ENCODE results near the gene PEPD.
A peak's percentile ranks its signal among the peaks of the same experiment; 100 is the strongest.

Gene PEPD

DNA sequence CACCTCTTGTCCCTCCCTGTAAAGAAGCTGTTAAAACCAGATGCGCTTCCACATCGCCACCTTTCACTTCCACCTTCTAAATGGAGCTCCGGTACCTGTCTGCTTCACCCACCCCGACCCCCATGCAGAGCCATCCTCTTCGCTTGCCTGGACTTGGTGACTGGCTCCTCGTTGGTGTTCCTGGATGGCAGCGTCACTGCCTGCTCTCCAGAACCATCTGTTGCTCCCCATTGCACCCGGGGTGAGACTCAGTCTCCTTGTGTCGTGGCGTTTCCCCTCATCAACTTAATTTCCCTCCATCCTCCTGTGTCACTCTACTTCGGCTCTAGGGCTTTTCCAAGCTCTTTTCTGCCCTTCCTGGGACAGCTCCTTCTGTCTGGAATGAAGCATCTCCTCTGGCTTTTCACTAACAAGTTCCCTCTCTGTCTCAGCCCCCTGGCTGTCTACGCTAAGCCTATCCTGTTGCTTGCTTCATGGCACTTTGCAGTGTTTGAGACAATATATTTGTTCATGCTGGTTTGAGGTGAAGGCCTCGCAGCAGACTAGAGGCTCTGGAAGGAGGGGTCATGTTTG, 137.8 kb downstream of the PEPD start:
- no peak for DNase-seq (ENCODE audit: low read depth in 2 of 2)

DNA sequence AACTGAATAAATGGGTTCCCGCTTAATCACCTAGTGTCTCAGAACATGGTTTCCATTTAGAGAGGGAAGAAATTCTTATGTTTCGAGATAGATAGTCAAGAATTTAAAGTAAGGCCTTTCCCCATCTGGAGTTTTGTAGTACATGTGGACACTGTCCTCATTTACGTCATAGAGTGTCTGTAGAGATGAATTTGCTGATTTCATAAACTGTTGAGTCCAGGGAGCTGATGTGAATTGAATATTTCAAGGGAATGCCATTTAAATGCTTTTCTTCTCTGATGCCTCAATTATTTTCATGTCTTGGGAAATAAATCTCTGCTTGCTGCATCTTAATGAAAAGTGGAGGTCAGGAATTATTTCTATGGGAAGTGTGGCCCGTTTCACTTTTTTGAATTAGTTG, 138.6 kb downstream of the PEPD start:
- no peak for DNase-seq (ENCODE audit: low read depth in 2 of 2)

DNA sequence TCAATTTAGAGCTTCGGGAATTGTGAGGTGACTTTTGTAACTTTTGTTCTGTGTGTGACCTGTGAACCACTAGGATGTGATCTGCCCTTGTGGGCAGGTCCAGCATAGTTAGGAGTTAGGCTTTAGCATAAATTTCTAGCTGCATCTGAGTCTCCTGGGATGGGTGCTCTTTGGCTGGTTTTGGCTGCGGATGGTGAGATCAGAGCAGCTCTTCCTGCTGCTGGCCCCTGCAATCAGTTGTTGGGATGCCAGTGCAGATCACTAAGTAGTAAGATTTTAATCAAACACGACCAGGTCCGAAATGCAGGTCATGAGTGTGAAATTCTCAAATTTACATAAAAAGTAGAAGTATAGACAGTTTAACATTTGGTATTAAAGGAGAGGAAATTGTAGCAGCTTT, 139.6 kb downstream of the PEPD start:
- no peak for DNase-seq (ENCODE audit: low read depth in 2 of 2)

DNA sequence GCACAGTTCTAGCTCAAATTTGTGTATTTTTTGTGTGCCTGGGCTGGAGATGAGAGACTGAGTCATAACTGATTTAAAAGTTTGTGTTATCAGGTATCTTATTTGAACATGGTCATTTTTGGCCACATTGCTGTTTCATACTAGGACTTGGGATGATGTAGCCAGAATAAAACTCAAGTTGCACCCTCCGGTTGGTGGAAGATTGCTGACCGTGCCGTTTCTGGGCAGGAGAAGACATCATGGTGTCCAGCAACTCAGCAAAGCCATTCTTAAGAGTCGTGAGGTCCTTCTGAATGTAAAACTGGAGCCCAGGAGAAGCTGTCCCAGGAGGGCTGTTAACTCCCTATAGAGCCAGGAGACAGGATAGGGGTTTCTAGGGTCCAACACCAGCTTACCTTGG, 140.5 kb downstream of the PEPD start:
- no peak for DNase-seq (ENCODE audit: low read depth in 2 of 2)

DNA sequence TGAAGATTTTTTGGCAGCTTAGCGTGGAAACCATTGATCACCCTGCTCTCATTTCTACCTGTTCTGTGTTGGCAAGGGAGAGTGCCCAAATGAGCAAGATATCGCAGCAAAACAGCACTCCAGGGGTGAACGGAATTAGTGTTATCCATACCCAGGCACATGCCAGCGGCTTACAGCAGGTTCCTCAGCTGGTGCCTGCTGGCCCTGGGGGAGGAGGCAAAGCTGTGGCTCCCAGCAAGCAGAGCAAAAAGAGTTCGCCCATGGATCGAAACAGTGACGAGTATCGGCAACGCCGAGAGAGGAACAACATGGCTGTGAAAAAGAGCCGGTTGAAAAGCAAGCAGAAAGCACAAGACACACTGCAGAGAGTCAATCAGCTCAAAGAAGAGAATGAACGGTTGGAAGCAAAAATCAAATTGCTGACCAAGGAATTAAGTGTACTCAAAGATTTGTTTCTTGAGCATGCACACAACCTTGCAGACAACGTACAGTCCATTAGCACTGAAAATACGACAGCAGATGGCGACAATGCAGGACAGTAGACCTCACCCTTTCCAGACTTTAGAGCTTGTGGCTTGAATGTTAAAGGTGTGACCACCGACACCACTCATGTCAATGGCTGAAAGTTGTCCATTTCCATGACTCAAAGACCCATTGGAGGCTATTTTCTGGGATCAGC, 142.3 kb downstream of the PEPD start:
- DNase-seq (ENCODE audit: low read depth in 2 of 2) = no peak

DNA sequence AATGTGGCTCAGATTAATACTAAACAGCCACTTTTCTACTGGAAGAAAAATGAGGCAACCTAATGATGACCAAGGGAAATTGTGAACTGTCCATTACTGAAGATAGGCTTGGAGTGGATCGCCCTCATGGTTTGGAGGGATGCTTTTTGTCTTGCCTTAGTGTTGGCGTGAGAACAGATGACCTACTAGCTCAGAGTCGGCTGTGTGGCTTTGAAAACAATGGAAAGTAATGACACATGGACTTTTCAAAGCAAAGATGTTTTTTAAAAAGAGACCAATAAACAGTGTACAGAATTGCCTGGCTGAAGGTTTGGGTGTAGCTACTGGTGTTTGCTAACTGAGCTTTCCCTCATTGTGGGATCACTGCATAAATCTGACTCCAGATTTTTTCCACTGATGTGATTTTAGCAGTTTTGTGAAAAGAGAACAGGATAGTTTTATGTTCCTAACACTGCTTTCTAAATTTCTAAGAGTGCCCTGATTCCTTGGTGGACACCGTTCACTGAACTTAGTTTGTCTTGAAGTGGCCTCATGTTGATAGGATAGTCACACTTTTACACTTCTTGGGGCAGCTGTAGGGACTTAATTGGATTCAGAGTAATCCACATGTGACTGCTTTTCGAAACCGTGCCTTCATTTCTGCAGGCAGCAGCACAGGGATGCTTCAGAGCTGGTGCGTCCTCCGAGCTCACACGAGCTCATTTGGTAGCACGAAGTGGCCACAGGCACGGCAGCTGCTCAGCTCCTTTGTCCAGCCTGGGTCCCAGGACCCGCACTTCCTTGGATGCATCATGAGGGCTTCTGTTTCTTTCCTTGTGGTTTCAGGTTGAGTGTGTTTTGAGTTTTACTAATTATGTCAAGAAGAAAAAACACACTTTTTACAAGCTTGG, 143.8 kb downstream of the PEPD start:
- DNase-seq (ENCODE audit: low read depth in 2 of 2) = no peak

DNA sequence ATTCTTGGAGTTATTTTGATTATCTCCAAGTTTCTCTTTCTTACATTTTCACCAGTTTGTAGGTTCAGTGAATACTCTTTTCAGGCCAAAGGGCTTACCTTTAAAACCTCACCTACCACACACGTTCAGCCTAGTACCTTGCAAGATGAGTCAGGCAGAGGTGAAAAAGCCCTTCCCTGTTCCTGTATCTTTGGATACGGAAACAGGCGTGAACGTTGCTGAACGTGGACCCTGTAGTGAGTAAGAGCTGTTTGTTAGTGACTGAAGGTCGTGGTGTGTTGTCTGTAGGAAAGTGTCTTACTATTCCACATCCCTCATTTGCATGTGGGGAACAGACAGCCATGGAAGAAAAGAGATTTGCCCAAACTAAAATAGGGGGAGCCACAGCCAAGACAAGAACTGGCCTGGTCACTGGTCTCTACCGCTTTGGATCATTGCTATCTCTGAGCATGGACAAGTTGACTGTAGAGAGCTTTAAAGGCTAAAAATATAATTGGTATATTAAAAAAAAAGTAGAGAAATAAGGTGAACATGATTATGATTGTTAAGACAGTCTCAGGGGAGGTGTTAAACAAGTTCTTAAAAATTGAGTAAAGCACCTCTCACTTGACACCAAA, 144.5 kb downstream of the PEPD start:
- no peak for DNase-seq (ENCODE audit: low read depth in 2 of 2)

DNA sequence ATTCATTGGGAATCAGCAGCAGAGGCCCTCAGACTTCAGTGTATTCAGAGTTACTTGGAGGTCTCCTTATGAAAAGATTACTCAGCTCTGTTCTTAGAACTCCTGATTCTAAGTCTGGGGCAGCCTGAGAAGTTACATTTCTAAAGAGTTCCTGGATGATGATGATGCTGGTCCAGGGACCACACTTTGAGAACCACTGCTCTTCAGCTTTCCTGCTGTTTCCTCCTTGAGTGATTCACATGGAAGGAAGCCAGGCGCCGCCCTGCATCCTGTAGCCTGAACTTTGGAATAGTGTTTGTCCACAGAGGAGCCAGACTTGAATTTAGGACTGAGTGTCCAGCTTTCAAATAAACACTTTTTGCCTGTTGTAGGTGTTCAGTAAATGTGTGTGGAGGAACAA, 145.2 kb downstream of the PEPD start:
- no peak for DNase-seq (ENCODE audit: low read depth in 2 of 2)

DNA sequence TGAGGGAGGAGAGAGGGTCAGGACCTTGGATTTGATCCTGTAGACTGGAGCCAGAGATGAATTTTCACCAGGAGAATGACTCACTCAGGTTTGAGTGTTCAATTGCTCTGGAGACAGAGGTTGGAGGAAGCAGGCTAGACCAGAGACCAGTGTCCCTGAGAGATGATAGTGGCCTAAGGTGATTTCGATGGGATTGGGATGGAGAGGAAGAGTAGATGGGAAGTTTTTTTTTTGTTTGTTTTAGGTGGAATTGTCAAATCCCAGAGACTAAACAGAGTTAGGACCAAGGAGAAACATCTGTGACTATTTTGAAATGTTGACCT, 145.8 kb downstream of the PEPD start:
- DNase-seq (ENCODE audit: low read depth in 2 of 2) = no peak

DNA sequence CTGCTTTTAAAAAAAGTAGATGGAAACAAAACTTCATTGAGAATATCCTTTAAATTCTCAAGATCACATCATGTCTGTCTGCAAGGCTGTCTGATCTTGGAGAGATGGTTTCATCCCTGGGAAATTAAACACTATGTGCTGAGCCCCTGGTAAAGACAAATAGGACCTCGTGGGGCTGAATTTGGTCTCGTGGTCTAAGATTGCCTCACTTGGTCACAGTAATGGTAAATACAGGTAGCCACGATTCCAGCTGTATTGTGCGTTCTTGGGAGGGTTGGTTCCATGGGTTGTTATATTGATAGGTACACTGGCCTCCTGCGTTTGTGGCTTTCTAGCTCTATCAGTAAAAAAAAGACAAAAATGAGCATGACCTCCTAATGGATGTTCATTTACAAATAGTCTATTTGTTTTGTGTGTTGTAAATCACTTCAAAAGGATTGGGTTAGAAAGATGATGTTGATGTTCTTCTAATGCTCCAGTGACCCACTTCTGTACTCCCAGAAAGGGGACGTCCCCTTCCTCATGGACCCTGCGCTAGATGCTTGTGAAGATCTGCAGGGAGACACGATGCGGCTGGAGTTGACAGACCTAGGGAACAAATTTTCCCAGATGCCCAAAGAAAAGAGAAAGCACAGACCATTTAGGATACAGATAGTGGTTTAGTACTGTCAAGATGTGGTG, 146.3 kb downstream of the PEPD start:
- DNase-seq (ENCODE audit: low read depth in 2 of 2) = no peak

DNA sequence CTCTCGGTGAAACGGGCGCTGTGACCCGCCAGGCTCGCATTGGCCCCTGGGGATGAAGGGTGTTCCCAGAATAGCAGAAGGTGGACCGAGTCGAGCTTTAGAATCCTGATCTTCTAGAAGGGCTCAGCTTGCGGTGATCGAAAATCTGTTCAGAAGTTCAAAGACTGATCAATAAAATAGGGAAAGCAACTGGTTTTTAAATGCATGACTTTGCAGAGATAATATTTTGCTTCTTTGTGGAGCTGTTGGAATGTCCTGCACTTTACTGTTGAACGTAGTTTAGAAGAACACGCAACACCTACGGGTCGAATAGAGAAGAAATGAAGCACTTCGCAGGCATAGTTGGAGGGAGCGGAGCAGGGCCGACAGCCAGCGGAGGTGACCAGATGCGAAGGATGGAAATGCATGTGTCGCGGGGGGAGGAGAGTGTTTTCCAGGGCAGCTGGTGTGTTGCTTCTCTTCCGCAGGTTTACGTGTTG, 147.3 kb downstream of the PEPD start:
- DNase-seq (ENCODE audit: low read depth in 2 of 2) = no peak

DNA sequence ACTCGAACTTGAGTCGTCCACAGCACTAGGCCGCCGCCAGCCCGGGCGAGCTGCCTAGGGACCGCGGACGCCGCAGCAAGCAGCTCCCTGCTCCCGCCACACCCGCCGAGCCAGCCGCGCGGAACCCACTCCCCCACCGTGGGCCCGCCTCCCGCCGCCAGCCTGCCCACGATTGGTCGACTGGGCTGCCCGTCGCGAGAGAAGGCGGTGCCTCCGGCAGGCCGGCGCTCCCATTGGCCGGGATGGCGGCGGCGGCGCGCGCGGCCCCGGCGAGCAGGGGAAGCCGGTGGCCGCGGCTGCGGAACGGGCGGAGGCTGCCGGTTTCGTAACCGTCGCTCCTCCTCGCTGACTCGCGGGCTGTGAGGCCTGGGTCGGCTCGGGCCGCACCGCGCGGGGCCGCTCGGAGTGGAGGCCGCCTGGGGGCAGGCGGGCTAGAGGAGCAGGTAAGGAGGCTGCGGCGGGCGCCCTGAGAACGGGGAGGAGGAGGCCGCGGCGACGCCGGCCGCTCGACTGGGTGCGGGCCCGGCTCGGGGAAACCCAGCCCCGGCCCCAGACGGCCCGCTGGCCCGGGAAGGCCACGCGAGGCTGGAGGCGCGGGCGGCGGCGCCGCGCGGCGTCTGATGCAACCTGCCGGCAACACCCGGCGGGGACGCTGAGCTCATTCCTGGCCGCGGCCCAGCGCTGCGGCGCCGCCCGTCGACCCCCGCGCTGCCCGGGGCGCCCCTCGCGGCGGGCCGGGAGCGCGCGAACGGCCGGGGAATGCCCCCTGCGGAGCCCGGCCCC, 147.9 kb downstream of the PEPD start, which contains the start of gene CEBPG:
Gene CEBPG (plus strand): TSS at position 257 of the 783 bp plus-strand sequence. CDS start 5,531 bp downstream, outside the sequence.
- DNase-seq (ENCODE audit: low read depth in 2 of 2) = peak; percentile 86 to 87

DNA sequence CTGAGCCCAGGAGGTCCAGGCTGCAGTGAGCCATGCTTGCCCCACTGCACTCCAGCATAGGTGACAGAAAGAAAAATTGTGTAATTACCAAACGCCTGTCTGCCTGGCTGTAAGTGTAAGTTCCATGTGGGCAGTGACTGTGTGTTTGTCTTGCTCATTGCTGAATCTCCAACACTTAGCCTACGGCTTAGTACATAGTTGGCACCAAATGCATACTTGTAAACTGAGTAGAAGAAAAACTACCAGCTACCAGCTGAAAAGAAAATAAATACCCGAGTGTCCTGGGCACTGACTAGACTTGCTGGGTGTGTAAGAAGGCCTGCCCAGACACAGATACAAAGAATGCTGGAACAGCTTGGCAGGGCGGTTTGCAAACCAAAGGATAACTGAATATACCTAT, 150.8 kb downstream of the PEPD start:
- no peak for DNase-seq (ENCODE audit: low read depth in 2 of 2)

DNA sequence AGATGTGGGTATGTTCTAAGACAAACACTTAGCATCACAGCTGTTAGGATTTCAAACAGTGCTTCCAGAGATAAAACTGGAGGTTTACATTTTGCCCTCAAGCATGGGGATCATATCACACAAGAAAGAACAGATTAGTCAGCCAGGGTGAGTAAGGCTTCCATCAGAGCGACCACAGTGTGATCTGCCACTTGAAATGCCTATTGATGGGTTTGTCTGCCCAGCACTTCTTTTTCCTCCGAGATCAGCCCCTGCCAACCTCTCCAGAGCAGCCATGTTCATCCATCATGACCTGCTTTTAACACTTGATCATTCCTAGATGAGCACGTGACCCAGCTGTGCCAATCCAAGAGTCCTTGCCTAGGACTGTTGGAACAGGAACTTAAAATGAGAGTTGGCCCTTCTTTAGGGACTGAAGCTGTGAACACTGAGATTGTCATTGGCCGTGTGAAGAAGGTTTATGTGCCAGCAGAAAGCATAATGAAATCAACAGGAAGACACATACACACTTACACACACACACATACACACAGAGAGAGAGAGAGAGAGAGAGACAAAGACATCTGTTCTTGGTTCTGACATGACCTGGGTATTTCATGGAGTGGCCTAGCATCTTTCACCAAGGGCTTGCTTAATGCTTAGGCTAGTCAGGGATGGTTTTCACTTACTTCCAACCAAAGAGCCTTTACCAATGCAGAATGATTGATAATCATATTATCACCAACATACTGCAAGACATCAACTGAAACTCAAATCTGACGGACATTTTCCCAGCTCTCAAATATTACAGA, 153.3 kb downstream of the PEPD start:
- no peak for DNase-seq (ENCODE audit: low read depth in 2 of 2)

DNA sequence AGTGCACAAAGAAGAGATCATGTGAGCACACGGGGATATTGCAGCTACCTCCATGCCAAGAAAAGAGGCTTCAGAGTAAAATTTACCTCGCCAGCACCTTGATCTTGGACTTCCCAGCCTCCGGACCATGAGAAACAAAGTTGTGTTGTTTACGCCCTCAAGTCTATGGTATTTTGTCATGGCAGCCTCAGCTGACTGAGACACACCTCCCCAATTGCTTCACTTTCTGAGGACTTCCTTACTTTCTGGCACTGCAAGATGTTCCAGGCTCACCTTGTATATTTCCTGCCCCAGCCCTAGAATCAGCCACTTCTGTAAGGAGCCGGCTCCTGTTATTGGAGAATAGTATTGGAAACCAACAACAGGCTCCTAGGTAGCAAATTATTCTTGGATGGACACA, 154.7 kb downstream of the PEPD start:
- no peak for DNase-seq (ENCODE audit: low read depth in 2 of 2)

DNA sequence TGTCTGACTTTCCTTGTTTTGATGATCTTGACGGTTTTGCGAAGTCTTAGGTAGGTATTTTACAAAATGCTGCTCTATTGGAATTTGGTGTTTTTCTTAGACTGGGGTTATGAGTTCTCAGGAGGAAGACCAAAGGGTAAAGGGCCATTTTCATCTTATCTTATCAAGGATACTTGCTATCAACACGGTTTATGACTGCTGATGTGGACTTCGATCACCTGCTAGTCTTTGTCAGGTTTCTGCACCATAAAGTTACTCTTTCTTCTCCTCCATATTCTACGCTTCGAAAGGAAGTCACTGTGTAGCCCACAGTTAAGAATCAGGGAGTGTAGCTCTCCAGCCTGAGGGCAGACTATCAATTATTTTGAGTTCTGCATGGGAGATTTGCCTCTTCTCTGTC, 155.5 kb downstream of the PEPD start:
- DNase-seq (ENCODE audit: low read depth in 2 of 2) = no peak

DNA sequence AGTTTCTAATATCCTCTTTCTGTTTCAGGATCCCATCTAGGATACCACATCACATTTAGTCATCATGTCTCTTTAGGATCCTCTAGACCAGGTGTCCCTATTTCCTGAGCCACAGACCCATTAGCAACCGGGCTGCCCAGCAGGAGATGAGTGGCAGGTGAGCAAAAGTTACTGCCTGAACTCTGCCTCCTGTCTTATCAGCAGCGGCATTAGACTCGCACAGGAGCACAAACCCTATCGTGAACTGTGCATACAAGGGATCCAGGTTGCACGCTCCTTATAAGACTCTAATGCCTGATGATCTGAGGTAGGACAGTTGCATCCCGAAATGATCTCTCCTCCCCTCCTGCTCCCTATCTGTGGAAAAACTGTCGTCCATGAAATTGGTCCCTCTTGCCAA, 155.9 kb downstream of the PEPD start:
- DNase-seq (ENCODE audit: low read depth in 2 of 2) = no peak

DNA sequence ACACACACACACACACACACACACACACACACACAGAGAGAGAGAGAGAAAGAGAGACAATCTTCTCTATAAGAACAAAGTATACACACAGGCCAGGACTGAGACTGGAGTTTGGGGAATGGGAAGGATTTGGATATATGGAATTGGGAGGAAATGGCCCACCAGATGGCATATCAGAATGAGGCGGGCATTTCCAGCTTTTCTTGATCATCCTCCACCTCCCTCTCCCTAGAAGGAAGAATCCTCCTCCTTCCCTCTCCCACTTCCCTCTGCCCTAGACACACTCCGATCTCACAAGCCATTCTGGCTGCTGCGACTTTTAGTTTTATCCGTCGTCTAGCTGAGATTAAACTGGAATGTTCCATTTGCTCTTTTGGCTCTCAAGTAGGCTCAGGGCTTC, 158.1 kb downstream of the PEPD start:
- DNase-seq (ENCODE audit: low read depth in 2 of 2) = no peak

DNA sequence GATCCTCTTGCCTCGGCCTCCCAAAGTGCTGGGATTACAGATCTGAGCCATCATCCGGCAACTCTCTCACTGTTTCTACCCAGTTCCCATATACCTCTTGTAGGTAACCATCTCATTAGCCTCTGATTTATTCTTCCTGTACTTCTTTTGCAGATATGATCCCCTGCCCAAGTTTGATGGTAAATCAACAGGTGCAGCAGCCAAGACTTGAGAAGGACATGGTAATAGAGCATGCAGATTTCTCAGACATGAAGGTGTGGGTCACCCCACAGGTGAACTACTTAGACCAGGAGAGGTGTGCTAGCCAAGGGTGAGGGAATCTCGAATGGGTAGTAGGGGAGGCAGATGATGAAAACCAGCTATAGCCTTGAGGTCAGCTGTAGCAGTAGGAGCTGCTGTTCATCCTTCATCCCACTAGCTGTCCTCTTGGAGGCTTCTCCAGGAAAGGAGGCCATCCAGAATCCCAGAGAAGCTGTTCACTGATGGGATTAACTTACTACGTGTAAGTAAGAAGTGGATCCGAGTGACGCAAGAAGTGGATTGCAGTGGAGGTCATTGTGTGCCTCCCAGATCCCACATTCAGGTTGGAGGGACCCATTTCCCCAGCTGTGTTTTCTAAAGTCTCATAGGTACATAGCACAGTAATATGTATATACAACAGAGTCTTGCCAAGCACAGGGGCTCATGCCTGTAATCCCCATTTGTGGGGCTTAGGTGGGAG, 158.9 kb downstream of the PEPD start:
- no peak for DNase-seq (ENCODE audit: low read depth in 2 of 2)

DNA sequence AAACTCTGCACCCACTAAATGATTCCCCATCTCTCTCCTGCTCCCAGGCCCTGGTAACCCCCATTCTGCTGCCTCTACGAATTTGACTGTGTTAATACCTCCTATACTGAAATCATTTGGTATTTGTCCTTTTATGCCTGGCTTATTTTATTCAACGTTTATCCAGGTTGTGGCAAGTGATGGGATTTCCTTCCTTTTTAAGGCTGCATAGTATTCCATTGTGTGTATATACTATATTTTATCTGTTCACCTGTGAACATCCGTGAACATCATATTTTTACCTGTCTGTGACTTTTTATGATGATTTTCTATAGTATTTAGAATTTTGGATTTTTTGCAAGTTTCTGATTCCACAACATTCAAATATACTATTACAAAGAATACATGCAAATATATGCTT, 162.0 kb downstream of the PEPD start:
- DNase-seq (ENCODE audit: low read depth in 2 of 2) = no peak

Measured in stimulated activated CD4-positive, alpha-beta T cell treated with anti-CD3 and anti-CD28 coated beads, Interleukin-15, amount 100 ng/mL, for 48 hours (primary cell).